ENCODE results near the gene NCEH1.
A peak's percentile ranks its signal among the peaks of the same experiment; 100 is the strongest.
"Not testable (repeated sequence)": the region's sequence is repeated elsewhere in the genome, so short reads cannot be mapped to it uniquely, and the experiment has no call there.

The NCEH1 gene

GRCh38 chr3:172673210-172673679 is 37.6 kb downstream of the NCEH1 start:
- DNase-seq: peak; percentile 34

GRCh38 chr3:172669021-172669420 is 41.8 kb downstream of the NCEH1 start:
- no peak for DNase-seq

GRCh38 chr3:172666873-172667694 is 43.8 kb downstream of the NCEH1 start:
- peak; percentile 52 for DNase-seq

- no peak for DNase-seq
Measured at GRCh38 chr3:172666181-172666872, 44.5 kb downstream of the NCEH1 start.

GRCh38 chr3:172665510-172665909 is 45.4 kb downstream of the NCEH1 start:
- DNase-seq: not testable (repeated sequence)

- DNase-seq: not testable (repeated sequence)
Measured at GRCh38 chr3:172660421-172660820, 50.4 kb downstream of the NCEH1 start.

- DNase-seq: no peak
Measured at GRCh38 chr3:172659246-172660002, 51.4 kb downstream of the NCEH1 start.

- DNase-seq: no peak
Measured at GRCh38 chr3:172658344-172659245, 52.3 kb downstream of the NCEH1 start.

- DNase-seq: no peak
Measured at GRCh38 chr3:172656602-172657001, 54.3 kb downstream of the NCEH1 start.

- DNase-seq: no peak
Measured at GRCh38 chr3:172655388-172655787, 55.5 kb downstream of the NCEH1 start.

GRCh38 chr3:172654470-172654869 is 56.4 kb downstream of the NCEH1 start:
- DNase-seq: no peak

- DNase-seq: no peak
Measured at GRCh38 chr3:172653004-172653572, 57.8 kb downstream of the NCEH1 start.

- DNase-seq: no peak
Measured at GRCh38 chr3:172651936-172652625, 58.8 kb downstream of the NCEH1 start.

- DNase-seq: no peak
Measured at GRCh38 chr3:172649987-172650386, 60.9 kb downstream of the NCEH1 start.

- DNase-seq: no peak
Measured at GRCh38 chr3:172648747-172649146, 62.1 kb downstream of the NCEH1 start.

- DNase-seq: no peak
Measured at GRCh38 chr3:172647823-172648222, 63.0 kb downstream of the NCEH1 start.

GRCh38 chr3:172647080-172647479 is 63.8 kb downstream of the NCEH1 start:
- no peak for DNase-seq

- DNase-seq: no peak
Measured at GRCh38 chr3:172646439-172647015, 64.3 kb downstream of the NCEH1 start.

GRCh38 chr3:172644258-172644657 is 66.6 kb downstream of the NCEH1 start:
- DNase-seq: no peak

- DNase-seq: no peak
Measured at GRCh38 chr3:172643506-172644179, 67.2 kb downstream of the NCEH1 start.

All from NK-92 treated with Interleukin-12 subunit alpha and Interleukin-12 subunit beta, amount 100 ng/mL, for 24 hours (cell line).